NT2/D1 (cell line): ENCODE measurements around the gene MTRFR.

Experiments used
- SUZ12 ChIP-seq: IDR thresholded peaks from 2 replicates; pipeline ENCODE4 v1.6.1; 2011; ENCODE audit not compliant: insufficient read length, insufficient read depth; ENCODE audit errors: extremely low read depth
- ZNF274 ChIP-seq: IDR thresholded peaks from 2 replicates; pipeline ENCODE4 v1.6.1; 2011; ENCODE audit warnings: mild to moderate bottlenecking, low read depth, low read length

GRCh38 chr12:123254853-123255446, 21.7 kb downstream of the MTRFR start:
- TF ChIP-seq SUZ12 (no peak), ZNF274 (no peak)
